GM18519 (cell line): ENCODE measurements around the gene GDF3.
"Not testable (repeated sequence)": the region's sequence is repeated elsewhere in the genome, so short reads cannot be mapped to it uniquely, and the experiment has no call there.

ENCODE experiments used
- ATAC-seq: cut with Tn5 transposase; IDR thresholded peaks from one replicate; pipeline ENCODE4 v1.9.1; 2021; ENCODE audit warnings: mild to moderate bottlenecking, moderate library complexity; ENCODE audit not compliant: unreplicated experiment, low FRiP score

GDF3 gene

DNA sequence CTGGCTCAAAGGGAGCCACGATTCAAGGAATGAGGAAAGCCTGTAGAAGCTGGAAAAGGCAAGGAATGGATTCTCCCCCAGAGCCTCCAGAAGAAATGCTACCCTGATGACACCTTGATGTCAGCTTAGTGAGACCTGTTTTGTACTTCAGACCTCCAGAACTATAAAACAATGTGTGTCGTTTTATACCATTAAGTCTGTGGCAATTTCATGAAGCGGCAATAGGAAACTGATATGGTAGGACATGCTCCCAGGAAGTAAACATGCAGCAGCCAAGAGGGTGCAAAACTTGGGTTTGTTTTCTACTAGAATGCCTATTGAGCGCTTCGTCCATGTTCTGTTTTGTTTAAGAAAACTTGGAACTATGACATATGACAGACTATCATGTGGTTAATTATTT lies 27.4 kb downstream of the GDF3 start:
- no peak for ATAC-seq

DNA sequence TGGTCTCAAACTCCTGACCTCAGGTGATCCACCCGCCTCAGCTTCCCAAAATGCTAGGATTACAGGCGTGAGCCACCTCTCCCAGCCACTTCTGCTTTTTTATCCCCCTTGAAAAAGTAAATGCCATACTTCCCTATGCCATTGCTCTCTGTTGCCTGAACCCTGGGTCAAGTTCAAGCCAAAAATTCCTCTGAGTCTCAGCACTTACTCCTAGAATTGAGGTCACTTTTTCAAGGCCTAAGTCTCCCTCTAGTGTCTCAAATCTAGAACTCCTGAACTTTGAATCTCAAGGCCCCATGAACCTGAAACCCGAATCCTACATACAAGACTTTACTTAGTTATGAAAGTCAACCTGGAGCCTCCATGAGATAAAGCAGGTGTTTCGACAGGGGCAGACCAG lies 28.4 kb downstream of the GDF3 start:
- no peak for ATAC-seq

DNA sequence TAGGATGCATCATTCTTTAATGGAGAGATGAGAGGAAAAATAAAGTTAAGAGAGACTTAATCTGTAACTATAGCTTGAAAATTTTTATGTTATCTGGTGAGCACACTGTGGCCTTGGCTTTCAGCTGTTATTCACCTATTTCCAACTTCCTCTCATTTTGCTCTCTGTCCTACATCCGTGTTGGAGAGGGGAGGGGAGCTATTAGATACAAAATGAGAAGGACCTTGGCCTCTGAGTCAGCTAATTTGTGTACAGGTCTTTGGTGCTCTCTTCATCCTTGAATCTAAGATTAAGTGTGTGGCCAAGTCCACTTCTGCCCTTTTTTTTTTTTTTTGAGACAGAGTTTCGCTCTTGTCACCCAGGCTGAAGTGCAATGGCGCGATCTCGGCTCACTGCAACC lies 29.0 kb downstream of the GDF3 start:
- no peak for ATAC-seq

DNA sequence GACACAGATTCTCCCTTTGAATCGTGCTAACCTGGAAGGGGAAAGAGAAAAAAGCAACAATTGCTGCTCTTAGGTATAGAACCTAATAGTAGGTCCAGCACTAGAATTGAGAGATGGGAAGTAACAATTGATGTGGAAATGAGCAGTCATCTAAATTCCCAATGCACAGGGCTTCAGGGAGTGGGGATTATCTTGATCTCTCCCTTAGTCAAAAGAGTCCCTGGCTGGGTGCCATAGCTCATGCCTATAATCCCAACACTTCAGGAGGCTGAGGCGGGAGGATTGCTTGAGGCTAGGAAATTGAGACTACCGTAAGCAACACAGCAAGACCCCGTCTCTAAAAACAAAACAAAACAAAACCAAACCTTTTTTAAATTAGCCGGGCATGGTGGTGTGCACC lies 33.8 kb downstream of the GDF3 start:
- ATAC-seq = no peak

DNA sequence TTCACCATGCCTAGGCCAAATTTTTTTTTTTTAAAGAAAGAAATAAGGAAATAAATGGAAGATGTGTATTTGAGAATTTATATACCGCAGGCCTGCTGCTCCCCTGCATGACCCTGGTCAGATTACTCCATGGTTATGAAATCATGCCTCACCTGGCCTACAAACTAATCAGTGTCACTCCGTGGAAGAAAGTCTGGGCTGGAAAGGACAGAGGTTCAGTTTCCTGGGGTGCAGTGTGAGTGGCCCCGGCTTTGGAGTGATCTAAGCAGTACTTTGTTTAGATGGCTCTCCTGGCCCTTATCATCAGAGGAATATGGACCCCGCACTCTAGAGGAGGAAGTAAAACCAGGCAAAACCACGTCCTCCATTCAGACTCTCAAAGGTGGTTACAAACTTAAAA lies 39.5 kb downstream of the GDF3 start:
- ATAC-seq = no peak

DNA sequence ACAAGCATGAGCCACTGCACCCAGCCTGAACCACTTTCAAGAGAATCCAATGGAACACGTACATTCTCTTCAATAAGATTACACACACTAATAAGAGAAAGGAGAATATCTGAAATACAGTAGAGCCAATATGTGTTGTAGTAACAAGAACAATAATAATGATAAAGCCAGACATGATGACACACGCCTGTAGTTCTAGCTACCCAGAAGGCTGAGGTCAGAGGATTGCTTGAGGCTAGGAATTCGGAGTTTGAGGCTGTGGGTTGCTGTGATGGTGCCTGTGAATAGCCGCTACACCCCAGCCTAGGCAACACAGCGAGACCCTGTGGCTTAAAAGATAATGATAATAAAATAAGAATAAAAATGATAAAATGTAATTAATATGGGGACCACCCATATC lies 45.5 kb downstream of the GDF3 start:
- no peak for ATAC-seq

DNA sequence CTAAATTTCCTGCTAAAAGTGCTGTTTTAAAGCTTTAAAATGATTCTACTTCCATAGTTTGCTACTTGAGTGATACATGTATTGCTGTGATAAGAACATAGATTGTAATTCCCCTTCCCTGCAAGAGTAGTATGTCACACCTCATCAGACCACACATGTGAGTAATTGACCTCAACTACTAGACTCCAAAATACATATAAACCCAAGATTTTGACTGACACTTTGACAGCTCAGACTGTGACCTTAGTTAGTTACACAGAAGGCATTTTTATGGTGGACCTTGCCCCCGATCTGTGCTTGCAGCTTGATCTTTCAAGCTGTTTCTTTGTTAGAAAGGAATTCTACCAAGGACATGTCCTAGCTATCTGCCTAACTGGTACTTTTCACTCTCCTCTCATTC lies 48.5 kb downstream of the GDF3 start:
- ATAC-seq = no peak

DNA sequence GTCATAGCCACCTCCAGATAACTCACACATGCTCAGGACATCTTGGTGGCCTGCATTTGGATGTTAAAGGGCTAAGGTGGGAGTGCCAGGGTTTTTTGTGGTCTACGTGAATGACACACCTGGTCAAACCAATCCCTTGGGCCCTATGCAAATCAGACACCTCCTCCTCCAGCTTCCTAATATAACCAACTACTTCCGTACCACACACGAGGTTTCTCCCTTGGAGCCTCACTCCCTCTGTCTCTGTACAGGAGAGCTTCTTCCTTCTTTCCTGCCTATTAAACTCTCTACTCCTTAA lies 49.4 kb downstream of the GDF3 start:
- no peak for ATAC-seq

DNA sequence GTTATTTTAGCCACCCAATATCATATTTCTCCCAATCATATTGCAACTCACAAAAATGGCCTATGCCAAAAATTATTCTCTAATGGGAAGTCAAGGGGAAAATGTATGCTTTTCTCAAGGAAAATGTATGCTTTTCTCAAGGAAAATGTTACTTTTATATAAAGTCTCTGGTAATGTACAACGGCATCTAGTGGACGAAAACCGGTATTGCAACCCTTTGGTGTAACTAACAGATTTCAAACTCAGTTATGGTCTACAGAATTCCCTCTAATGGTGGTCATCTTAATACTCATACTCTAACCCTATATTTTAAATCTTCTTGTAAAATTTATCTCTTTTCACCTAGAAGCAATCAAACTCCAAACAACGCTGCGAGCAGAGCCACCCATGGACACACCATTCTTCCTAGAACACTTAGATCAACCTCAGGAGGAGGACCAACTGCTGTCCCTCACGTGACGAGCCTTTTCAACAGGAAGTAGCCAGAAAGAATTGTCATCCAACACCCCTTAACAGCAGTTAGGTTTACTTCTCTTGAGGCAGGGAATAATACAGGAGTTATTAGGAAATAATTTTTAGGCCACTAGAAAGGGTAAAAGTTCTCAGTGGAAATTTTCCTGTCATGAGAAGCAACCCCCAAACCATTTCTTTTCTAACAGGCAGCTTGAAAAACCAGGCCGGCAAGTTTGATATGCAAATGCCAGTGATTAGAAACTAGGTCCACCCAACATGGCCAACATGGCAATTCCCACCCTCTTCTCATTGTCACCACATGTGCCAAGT lies 50.0 kb downstream of the GDF3 start:
- ATAC-seq = no peak

DNA sequence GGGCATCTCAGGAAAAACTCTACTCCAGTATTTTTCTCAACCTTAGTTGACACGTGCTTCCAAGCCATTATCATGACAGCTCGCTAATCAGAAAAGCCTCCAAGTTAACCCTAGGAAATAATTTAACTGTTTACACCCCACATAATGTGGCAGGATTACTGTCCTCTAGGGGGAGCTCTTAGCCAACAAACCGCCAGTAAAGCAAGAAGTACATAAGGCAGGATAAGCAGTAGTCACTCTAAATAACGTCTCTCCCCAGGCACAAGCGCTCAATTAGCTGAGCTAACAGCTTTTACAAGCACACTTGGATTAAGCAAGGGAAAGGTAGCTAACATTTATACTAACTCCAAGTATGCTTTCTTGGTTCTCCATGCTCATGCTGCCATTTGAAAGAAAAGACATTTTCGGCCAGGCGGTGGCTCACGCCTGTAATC lies 52.7 kb downstream of the GDF3 start:
- ATAC-seq = no peak

DNA sequence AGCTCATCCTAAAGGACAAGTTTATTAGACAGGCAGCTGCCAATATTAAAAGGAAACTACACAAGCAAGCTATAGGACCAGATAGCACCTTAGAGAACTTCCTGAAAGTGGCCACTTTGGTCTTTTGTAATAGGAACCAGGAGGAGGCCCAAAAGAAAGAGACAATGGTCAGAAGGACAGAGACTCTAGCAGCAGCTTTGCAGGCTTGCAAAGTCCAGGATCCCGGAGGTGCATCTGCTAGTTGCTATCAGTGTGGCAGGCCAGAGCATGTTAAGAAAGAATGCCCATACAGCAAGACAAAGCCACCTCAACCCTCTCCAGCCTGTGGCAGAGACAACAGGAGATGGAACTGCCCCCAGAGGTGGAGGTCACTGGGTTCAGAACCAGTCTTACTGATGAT lies 53.3 kb downstream of the GDF3 start:
- ATAC-seq = no peak

DNA sequence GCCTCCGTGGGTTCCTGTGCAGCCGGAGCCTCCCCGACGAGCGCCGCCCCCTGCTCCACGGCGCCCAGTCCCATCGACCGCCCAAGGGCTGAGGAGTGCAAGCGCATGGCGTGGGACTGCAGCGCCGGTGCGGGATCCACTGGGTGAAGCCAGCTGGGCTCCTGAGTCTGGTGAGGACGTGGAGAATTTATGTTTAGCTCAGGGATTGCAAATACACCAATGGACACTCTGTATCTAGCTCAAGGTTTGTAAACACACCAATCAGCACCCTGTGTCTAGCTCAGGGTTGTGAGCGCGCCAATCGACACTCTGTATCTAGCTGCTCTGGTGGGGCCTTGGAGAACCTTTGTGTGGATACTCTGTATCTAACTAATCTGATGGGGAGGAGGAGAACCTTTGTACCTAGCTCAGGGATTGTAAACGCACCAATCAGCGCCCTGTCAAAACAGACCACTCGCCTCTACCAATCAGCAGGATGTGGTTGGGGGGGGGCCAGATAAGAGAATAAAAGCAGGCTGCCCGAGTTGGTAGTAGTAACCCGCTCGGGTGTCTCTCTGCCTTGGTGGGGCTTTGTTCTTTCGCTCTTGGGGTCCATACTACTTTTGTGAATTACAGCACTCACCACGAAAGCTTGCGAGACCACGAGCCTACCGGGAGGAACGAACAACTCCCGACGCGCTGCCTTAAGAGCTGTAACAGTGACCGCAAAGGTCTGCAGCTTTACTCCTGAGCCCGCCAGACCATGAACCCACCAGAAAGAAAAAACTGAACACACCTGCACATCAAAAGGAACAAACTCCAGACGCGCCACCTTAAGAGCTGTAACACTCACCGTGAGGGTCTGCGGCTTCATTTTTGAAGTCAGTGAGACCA lies 55.2 kb downstream of the GDF3 start:
- not testable (repeated sequence) for ATAC-seq
